ENCODE measurements around the gene GARIN3.
"Not testable (repeated sequence)": the region's sequence is repeated elsewhere in the genome, so short reads cannot be mapped to it uniquely, and the experiment has no call there.

GARIN3 gene

DNA sequence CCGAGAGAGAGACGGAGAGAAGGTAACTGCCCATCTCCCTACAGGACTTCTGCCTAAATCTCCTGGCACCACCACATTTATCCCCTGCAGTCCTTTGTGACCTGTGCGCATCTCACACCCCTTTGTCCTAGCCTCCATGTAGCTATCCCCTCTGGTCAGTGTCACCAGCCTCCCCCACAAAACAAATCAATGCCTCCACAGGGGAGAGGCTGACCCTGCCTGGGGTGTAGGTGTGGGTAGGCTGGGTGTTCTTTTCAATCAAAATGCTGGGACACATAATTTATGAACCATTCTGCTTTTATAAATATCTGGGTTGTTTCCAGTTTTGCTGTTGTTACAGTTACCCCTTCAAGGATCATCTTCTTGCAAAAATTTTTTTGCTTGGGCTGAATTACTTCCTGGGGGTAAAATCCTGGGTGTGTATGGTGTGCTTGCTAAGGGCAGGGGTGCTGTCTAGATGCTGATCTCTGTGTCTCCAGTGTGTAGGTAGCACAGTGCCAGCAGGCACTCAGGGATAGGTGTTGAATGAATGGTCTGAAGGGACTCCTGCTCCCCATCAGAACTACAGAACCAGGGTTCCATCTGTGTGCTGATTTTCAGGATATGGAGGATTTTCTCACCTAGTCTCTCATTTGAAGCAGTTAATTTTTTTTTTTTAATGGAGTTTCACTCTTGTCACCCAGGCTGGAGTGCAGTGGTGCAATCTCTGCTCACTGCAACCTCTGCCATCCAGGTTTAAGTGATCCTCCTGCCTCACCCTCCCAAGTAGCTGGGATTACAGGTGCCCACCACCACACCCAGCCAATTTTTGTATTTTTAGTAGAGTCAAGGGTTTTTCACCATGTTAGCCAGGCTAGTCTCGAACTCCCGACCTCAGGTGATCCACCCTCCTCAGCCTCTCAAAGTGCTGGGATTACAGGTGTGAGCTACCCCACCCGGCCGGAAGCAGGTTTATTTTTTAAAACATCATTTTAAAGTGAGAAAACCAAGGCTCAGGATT lies at the start of gene GARIN3:
GARIN3 (minus strand) TSS at position 51 of the 1,000 bp plus-strand sequence. CDS start 96 bp downstream, outside the sequence.
- in situ Hi-C loops (cut with HindIII; ENCODE audit: low sequenced_read_pairs) = no loop called here

GRCh38 chr5:157215514-157216167 lies 49.6 kb upstream of the GARIN3 start:
- in situ Hi-C loops (cut with HindIII; ENCODE audit: low sequenced_read_pairs) = no loop called here

- in situ Hi-C loops (cut with HindIII; ENCODE audit: low sequenced_read_pairs) = no loop called here
Observed at GRCh38 chr5:157214861-157215513, 48.9 kb upstream of the GARIN3 start.

GRCh38 chr5:157214415-157214814 lies 48.4 kb upstream of the GARIN3 start:
- in situ Hi-C loops (cut with HindIII; ENCODE audit: low sequenced_read_pairs) = no loop called here

DNA sequence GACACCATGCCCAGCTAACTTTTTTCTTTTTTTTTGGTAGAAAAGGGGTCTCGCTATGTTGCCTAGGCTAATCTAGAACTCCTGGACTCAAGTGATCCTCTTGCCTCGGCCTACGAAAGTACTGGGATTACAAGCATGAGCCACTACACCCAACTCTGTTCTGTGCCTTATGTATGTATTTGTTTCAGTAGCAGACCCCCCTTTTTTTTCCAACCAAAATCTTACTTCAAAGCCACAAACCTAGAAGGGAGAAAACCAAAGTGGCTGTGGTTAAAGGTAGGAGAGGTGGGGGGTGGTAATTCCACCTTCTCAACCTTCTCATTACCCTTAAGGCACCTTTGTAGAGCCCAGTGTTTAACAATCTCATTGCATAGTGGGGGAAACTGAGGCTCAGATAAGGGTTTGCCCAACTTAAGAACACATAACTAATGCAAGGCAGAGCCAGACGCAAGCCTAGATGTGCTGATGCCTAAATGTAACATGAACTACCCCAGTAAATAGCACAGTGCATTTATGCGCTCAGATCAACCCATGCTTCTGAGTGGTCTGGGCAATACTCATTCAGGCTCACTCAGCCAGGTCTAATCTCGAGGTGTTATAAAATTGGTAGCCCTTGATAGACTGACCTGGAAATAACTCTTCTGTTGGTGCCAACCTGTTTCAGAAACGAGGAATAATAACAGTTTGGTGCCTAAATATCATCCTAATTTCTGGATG lies 47.6 kb upstream of the GARIN3 start:
- in situ Hi-C loops (cut with HindIII; ENCODE audit: low sequenced_read_pairs) = no loop called here

- in situ Hi-C loops (cut with HindIII; ENCODE audit: low sequenced_read_pairs) = no loop called here
Observed at GRCh38 chr5:157212307-157212706, 46.2 kb upstream of the GARIN3 start.

DNA sequence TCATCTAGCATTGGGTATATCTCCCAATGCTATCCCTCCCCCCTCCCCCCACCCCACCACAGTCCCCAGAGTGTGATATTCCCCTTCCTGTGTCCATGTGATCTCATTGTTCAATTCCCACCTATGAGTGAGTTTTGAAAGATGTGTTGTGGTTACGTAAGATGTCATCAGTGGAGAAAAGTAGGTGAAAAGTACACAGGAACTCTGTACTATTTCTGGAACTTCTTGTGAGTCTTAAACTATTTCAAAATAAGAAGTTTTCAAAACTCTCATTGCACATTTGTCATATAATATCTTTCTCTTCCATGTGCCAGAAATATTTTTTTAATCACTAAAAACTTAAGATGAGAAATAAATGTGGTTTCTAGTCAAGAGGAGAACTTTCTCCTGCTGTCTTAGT lies 44.6 kb upstream of the GARIN3 start:
- in situ Hi-C loops (cut with HindIII; ENCODE audit: low sequenced_read_pairs) = not testable (repeated sequence)

GRCh38 chr5:157205708-157206107 lies 39.6 kb upstream of the GARIN3 start:
- in situ Hi-C loops (cut with HindIII; ENCODE audit: low sequenced_read_pairs) = no loop called here

DNA sequence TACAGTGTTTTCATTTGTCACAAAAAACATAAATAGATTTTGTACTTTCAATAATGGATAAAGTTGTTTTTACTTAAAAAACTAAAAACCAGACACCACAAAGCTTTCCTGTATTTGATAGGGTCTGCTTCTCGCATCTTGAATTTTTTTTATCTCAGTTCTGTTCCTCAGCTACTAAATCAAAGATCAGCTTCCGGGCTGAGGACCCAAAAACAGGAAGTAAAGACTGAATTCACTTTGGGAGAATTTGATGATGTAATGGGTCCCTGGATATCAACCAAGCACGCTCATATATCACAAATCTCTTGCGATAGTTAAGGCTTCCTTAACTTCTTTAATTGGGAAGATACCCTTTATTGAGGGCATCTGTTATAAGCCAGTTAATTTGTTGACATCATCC lies 38.7 kb upstream of the GARIN3 start:
- in situ Hi-C loops (cut with HindIII; ENCODE audit: low sequenced_read_pairs) = no loop called here

GRCh38 chr5:157203417-157203816 lies 37.4 kb upstream of the GARIN3 start:
- in situ Hi-C loops (cut with HindIII; ENCODE audit: low sequenced_read_pairs) = no loop called here

DNA sequence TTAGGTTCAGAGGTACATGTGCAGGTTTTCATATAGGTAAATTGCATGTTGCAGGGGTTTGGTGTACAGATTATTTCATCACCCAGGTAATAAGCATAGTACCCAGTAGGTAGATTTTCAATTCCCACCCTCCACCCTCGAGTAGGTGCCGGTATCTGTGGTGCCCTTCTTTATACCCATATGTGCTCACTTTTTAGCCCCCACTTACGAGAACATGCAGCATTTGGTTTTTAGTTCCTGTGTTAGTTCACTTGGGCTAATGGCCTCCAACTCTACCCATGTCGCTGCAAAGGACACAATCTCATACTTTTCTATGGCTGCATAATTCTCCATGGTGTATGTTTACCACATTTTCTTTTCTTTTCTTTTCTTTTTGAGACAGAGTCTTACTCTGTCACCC lies 35.8 kb upstream of the GARIN3 start:
- in situ Hi-C loops (cut with HindIII; ENCODE audit: low sequenced_read_pairs) = no loop called here

DNA sequence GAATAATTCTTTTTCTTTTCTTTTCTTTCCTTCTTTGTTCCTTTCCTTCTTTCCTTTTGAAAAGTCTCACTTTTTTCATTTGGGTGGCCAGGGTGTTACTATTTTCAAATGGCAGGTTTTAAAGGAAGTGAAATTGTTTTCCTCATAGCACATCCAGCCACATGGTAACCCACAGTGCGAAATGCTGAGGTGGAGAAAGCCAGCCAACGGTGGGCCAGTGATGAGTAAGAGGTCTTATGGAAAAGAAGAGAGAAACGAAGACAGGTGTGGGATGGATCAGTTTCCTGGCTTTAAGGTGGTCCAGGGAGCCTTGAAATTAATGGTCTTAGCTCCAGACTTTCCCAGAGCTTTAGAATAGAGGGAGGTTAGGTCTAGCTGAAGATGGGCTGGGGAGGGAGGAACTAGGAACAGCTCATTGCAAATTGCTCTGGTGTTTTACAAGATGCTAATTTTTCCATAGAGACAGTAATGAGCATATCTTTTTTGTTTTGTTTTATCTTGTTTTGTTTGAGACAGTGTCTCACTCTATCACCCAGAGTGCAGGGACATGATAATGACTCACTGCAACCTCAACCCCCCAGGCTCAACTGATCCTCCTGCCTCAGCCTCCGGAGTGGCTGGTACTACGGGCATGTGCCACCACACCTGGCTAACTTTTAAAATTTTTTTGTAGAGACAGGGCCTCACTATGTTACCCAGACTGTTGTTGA lies 32.4 kb upstream of the GARIN3 start:
- in situ Hi-C loops (cut with HindIII; ENCODE audit: low sequenced_read_pairs) = no loop called here

- in situ Hi-C loops (cut with HindIII; ENCODE audit: low sequenced_read_pairs) = no loop called here
Observed at GRCh38 chr5:157197086-157197485, 31.0 kb upstream of the GARIN3 start.

DNA sequence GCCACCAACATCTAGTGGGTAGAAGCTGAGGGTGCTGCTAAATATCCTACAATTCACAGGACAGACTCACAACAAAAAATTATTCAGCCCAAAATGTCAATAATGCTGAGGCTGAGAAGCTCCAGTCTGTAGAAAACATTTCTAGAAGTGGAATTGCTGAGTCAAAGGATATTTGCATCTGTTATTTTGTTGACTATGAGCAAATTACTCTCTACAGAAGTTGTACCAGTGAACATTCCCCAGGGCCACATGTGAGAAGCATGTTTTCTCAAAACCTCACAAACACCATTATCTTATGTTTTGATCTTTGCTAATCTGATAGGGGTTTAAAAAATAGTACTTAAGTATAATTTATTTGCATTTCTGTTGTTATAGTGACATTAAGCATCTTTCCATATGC lies 30.0 kb upstream of the GARIN3 start:
- in situ Hi-C loops (cut with HindIII; ENCODE audit: low sequenced_read_pairs) = no loop called here

GRCh38 chr5:157193699-157194424 lies 27.8 kb upstream of the GARIN3 start:
- in situ Hi-C loops (cut with HindIII; ENCODE audit: low sequenced_read_pairs) = no loop called here

DNA sequence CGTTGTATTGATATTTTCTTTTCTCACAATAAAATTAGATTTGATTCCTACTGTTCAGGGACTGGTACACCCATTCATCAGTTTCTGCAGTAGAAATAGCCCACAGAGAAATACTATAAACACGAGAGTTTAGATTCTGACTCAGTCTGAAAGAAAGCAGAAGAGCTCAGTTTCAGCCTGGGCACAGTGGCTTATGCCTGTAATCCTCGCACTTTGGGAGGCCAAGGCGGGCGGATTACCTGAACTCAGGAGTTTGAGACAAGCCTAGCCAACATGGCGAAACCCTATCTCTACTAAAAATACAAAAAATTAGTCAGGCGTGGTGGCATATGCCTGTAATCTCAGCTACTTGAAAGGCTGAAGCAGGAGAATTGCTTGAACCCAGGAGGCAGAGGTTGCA lies 23.2 kb upstream of the GARIN3 start:
- in situ Hi-C loops (cut with HindIII; ENCODE audit: low sequenced_read_pairs) = no loop called here

DNA sequence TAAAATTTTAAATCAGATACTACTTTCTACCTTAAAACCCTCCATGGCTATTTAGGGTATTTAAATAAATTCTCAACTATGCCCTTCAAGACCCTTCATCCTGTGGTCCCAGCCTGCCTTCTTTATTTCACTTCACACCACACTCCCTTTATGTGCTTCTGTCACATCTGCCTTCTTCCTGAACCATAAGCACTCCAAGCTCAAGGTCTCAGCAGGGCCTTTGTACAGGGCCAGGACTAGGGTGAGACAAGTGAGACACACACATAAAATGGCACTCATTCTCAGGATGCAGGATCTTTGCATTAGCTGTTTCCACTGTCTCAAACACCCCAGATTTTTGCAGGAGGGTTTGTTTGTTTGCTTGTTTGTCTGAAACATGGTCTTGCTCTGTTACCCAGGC lies 22.2 kb upstream of the GARIN3 start:
- in situ Hi-C loops (cut with HindIII; ENCODE audit: low sequenced_read_pairs) = no loop called here

- in situ Hi-C loops (cut with HindIII; ENCODE audit: low sequenced_read_pairs) = no loop called here
Observed at GRCh38 chr5:157187046-157187754, 21.1 kb upstream of the GARIN3 start.
